Stimulated activated CD4-positive, alpha-beta T cell treated with anti-CD3 and anti-CD28 coated beads, Interleukin-4, amount 100 ng/mL, for 24 hours (primary cell): ENCODE measurements around the gene WDR27.
"Not testable (repeated sequence)": the region's sequence is repeated elsewhere in the genome, so short reads cannot be mapped to it uniquely, and the experiment has no call there.

Source experiments
- DNase-seq: peaks from one replicate; pipeline ENCODE4 v3.0.0-alpha.2; 2020

Gene WDR27

GRCh38 chr6:169466256-169466655 is 235.6 kb downstream of the WDR27 start:
- not testable (repeated sequence) for DNase-seq

- no peak for DNase-seq
Measured at GRCh38 chr6:169457762-169458161, 244.1 kb downstream of the WDR27 start.

GRCh38 chr6:169456840-169457239 is 245.0 kb downstream of the WDR27 start:
- DNase-seq: no peak

GRCh38 chr6:169455470-169455869 is 246.4 kb downstream of the WDR27 start:
- DNase-seq: no peak

- no peak for DNase-seq
Measured at GRCh38 chr6:169454872-169455204, 247.0 kb downstream of the WDR27 start.

- no peak for DNase-seq
Measured at GRCh38 chr6:169454204-169454871, 247.5 kb downstream of the WDR27 start.

- DNase-seq: no peak
Measured at GRCh38 chr6:169452869-169453620, 248.8 kb downstream of the WDR27 start.

- no peak for DNase-seq
Measured at GRCh38 chr6:169452117-169452868, 249.5 kb downstream of the WDR27 start.

GRCh38 chr6:169451065-169451838 is 250.6 kb downstream of the WDR27 start:
- DNase-seq: no peak

GRCh38 chr6:169450097-169450496 is 251.7 kb downstream of the WDR27 start:
- no peak for DNase-seq

GRCh38 chr6:169449221-169449620 is 252.6 kb downstream of the WDR27 start:
- no peak for DNase-seq

GRCh38 chr6:169445661-169446581 is 255.9 kb downstream of the WDR27 start:
- no peak for DNase-seq

GRCh38 chr6:169445227-169445626 is 256.6 kb downstream of the WDR27 start:
- DNase-seq: no peak

- DNase-seq: no peak
Measured at GRCh38 chr6:169441292-169441691, 260.5 kb downstream of the WDR27 start.

GRCh38 chr6:169439710-169440109 is 262.1 kb downstream of the WDR27 start:
- DNase-seq: no peak

GRCh38 chr6:169434554-169434953 is 267.3 kb downstream of the WDR27 start:
- not testable (repeated sequence) for DNase-seq

- DNase-seq: no peak
Measured at GRCh38 chr6:169429001-169429400, 272.8 kb downstream of the WDR27 start.

- DNase-seq: no peak
Measured at GRCh38 chr6:169428532-169428931, 273.3 kb downstream of the WDR27 start.

- DNase-seq: no peak
Measured at GRCh38 chr6:169427856-169428255, 274.0 kb downstream of the WDR27 start.

- no peak for DNase-seq
Measured at GRCh38 chr6:169426611-169427010, 275.2 kb downstream of the WDR27 start.

- DNase-seq: no peak
Measured at GRCh38 chr6:169425628-169426370, 276.0 kb downstream of the WDR27 start.
